ENCODE measurements around the gene LRP10. TPM values are rescaled to one million over a fixed set of nuclear protein-coding genes. Genes with fewer than 3 reads are reported as not detected.

Gene LRP10
- total and polyA plus RNA-seq, 12 donors, result 10.3 to 101 (median 48.0) TPM

DNA sequence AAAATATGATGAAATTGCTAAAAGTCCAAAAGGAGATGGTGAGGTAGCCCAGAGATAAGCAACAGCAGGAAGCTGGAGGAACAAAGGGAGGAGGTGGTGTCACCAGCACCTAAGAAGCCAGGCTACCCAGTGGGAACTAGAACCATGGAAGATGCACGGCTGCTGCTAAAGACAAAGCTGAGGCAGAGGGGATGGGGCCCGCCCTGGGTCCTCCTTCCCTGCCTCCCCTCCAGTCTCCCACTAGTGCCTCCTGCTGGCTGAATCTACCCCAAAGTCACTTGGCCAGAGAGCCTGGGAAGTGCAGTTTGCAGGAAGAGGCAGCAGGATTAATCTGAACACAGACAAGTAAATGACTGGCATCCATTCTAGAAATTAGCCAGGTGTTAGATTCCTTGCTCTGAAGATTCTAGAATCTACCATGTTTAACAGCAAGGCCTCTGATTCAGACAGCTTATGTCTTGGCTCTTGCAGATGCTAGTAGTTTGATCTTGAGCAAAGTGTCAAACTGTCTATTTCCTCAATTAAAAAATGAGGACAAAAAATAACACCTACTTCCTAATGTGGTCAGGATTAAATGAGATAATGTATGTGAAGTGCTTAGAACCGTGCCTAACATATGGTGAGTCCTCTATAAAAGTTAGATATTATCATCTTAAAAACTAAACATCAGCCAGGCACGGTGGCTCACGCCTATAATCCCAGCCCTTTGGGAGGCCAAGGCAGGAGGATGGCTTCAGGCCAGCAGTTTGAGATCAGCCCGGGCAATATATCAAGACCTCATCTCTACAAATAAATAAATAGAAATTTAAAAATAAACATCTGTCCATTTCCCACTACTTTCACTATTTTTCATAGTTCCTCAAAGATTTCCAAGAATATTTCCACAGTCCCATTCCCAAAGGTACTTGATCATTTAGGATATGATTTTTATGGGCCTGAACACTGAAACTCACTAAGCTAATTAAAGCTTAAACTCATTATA, 5.8 kb upstream of the LRP10 start:
- H3K36me3 ChIP-seq, result no peaks in the 10 kb centered on the region
- no peak for DNase-seq
- no peaks in the 10 kb centered on the region for H3K27me3 ChIP-seq
- peaks cover 0 to 17% (median 8%) of the 10 kb centered on the region in 9 donors for H3K4me1 ChIP-seq
- no peak overlapping the region for H3K4me3 ChIP-seq
- WGBS, 2 donors, result 60% methylated on average over 6 of the region's 6 CpGs
- TF ChIP-seq, protein P1, sequence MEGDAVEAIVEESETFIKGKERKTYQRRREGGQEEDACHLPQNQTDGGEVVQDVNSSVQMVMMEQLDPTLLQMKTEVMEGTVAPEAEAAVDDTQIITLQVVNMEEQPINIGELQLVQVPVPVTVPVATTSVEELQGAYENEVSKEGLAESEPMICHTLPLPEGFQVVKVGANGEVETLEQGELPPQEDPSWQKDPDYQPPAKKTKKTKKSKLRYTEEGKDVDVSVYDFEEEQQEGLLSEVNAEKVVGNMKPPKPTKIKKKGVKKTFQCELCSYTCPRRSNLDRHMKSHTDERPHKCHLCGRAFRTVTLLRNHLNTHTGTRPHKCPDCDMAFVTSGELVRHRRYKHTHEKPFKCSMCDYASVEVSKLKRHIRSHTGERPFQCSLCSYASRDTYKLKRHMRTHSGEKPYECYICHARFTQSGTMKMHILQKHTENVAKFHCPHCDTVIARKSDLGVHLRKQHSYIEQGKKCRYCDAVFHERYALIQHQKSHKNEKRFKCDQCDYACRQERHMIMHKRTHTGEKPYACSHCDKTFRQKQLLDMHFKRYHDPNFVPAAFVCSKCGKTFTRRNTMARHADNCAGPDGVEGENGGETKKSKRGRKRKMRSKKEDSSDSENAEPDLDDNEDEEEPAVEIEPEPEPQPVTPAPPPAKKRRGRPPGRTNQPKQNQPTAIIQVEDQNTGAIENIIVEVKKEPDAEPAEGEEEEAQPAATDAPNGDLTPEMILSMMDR (IDR thresholded peaks at IDR 0.05), result peak in 3 of 9 donors; percentile 16 to 35 (median 22)
- no peak for ATAC-seq
- H3K27ac ChIP-seq, result no peak overlapping the region
- H3K9me3 ChIP-seq, result no peaks in the 10 kb centered on the region
- intact Hi-C loops (cut with DNase I), result no loop called here

DNA sequence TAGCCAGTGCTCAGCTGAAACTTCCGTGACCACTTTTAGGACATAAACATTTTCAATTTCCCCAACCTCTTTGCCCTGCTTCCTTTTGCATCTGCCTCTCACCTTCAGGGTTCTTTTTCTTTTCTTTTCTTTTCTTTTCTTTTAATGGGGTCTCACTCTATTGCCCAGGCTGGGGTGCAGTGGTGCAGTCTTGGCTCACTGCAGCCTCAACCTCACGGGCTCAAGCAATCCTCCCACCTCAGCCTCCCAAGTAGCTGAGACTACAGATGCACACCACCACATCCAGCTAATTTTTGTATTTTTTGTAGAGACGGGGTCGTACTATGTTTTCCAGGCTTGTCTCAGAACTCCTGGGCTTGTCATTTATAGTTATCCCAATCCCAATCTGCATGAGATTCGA, 4.7 kb upstream of the LRP10 start:
- DNase-seq (no peak), ATAC-seq (no peak)
- WGBS, 2 donors, result 96 to 97% methylated on average over 5 of the region's 5 CpGs
- Histone ChIP-seq H3K36me3 (no peaks in the 10 kb centered on the region), H3K27ac (no peak overlapping the region), H3K4me1 (peaks cover 0 to 21% (median 11%) of the 10 kb centered on the region in 9 donors), H3K9me3 (no peaks in the 10 kb centered on the region), H3K27me3 (no peaks in the 10 kb centered on the region), H3K4me3 (no peak overlapping the region)
- intact Hi-C loops (cut with DNase I), result no loop called here
- TF ChIP-seq, protein P1 (IDR thresholded peaks at IDR 0.05), result no peak

DNA sequence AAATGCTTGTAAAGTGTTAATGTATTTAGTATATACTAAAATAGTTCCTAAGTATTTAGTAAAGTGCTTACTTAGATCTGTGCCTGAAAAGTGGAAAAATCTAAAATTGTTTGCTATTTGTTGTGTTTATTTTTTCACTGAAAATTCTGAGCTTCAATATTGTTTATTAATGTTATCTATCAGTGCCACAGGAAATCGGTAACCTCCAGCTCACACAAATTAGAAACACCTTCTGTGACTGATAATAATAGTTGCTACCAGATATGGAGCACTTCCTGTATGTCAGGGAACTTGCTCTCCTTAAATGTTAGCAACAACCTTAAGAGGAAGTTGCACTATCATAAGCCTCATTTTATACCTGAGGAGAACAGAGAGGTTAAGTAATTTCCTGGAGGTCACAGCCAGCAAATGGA, 723 bp upstream of the LRP10 start:
- ATAC-seq (peak in 7 of 8 donors; percentile 1 to 26 (median 19)), DNase-seq (no peak)
- TF ChIP-seq, protein P1 (IDR thresholded peaks at IDR 0.05), result no peak
- intact Hi-C loops (cut with DNase I), result loop anchor here in 2 of 10 donors (5.0 kb wide), 1 partner anchor 46 kb away; the partner anchor contains the start of gene RBM23 (in 2 of the 2)
- H3K27me3 ChIP-seq, result no peaks in the 10 kb centered on the region
- H3K9me3 ChIP-seq, result no peaks in the 10 kb centered on the region
- WGBS, 2 donors, result 3 to 6% methylated on average over 1 of the region's 1 CpG
- peaks cover 0 to 29% (median 21%) of the 10 kb centered on the region in 9 donors for H3K36me3 ChIP-seq
- peak overlapping the region; percentile 95 to 99 (median 98) for H3K27ac ChIP-seq
- peaks cover 2 to 33% (median 21%) of the 10 kb centered on the region in 9 donors for H3K4me1 ChIP-seq
- H3K4me3 ChIP-seq, result peak overlapping the region; percentile 23 to 97 (median 86)

DNA sequence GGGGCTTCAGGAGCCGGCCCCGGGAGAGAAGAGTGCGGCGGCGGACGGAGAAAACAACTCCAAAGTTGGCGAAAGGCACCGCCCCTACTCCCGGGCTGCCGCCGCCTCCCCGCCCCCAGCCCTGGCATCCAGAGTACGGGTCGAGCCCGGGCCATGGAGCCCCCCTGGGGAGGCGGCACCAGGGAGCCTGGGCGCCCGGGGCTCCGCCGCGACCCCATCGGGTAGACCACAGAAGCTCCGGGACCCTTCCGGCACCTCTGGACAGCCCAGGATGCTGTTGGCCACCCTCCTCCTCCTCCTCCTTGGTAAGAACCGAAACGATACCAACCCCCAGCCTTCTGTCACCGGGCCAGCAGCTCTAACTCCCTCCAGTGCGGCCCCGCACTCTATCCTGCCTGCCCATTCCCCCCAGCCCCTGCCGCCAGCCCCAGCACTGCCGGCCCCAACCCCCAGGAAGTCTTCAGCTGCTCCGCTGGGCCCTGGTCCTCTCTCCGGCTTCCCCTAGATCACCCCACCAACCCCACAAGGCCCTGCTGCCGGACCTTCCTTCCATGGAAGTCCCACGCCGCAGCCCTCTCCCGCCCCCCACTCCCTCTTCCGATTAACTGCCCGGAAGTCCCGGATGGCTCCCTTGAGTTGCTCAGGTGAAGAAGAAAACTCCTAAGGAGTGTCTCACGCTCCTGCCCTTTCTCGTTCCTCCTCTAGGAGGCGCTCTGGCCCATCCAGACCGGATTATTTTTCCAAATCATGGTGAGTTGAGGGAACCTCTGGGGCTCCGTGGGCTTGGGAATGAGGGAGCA, 693 bp downstream of the LRP10 start:
- peak; percentile 43 to 71 (median 58) for ATAC-seq
- Histone ChIP-seq H3K27me3 (no peaks in the 10 kb centered on the region), H3K4me1 (peaks cover 2 to 30% (median 25%) of the 10 kb centered on the region in 9 donors), H3K36me3 (peaks cover 0 to 43% (median 35%) of the 10 kb centered on the region in 9 donors), H3K4me3 (peak overlapping the region; percentile 74 to 97 (median 90)), H3K9me3 (no peaks in the 10 kb centered on the region), H3K27ac (peak overlapping the region; percentile 95 to 99 (median 98))
- 0% methylated on average over 45 of the region's 45 CpGs for WGBS, 2 donors
- intact Hi-C loops (cut with DNase I), result loop anchor here in 2 of 10 donors (2.0 to 5.0 kb wide), 2 partner anchors 29 to 45 kb away; partner anchors contain the start of gene RBM23 (in 2 of the 2)
- TF ChIP-seq, protein P1 (IDR thresholded peaks at IDR 0.05), result peak; percentile 83 to 97 (median 90)
- DNase-seq, result peak; percentile 74 to 81

Measured in heart right ventricle (tissue), 16 donors.